GM21786 (cell line): ENCODE data around the gene FGD6.
"Not testable (repeated sequence)": the region's sequence is repeated elsewhere in the genome, so short reads cannot be mapped to it uniquely, and the experiment has no call there.

Experiments
- ATAC-seq: cut with Tn5 transposase; IDR thresholded peaks from one replicate; pipeline ENCODE4 v1.9.1; 2021; ENCODE audit not compliant: unreplicated experiment

FGD6 gene

DNA sequence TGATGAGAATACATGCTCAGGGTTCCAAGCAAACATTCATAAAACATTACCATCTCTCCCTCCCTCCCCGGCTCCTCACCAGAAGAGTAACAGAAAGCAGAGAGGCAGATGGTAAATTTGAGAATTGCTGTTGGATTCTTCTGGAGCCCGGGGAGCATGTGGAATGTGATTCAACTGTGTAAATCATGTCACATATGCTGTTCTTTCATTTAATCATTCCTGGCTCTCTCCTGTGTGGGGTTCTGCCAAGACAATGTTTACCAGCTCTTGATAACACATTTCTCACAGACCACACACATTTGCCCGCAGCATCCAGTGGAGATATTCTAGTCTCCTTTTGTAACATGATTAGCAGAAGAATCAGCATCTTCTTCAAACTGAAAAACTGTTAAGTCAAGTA lies 120.4 kb downstream of the FGD6 start:
- ATAC-seq: no peak

DNA sequence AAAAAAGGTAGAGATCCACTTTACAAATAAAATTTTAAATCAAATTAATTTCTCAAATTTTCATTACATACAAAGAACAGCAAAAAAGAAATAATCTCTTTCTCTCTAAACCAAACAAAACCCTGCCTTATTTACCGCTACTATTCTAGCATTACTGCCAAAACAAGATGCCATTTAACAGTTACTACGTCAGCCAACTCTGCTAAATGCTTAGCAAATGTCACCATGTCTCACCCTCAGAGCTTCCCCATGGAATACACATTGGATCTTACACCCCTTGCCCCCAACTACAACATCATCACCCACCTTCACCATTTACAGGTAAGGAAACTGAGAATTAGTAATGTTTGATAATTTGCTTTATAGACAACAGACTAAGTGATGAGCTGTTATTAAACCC lies 120.9 kb downstream of the FGD6 start:
- no peak for ATAC-seq

DNA sequence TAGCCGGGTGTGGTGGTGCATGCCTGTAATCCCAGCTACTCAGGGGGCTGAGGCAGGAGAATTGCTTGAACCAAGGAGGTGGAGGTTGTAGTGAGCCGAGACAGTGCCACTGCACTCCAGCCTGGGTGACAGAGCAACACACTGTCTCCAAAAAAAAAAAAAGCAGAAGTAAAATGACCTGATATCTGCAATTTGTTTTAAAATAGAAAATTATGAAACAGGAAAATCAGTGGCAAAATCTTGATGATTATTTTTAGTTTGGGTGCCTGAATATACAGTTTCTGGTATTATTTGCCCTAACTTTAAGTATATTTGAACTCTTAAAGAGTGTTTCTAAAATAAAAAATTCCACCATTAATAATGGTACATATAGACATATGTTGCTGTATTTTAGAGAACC lies 121.4 kb downstream of the FGD6 start:
- ATAC-seq: not testable (repeated sequence)

DNA sequence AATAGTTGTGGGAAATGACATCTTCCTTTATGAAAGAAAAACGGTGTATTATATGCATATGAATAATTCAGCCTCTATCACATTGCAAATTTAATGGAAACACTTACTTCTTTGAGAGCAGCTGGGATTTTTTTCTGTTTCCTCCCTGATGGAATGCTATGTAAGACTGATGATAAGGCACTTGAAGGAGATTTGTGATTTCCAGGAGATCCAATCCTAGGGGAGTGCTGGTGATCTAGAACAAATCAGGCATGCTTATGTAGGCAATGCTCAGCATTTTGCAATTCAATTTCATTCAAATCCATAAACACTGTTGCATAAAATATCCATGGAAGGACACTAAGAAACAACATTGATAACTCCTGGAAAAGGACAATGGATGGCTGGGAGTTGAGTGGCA lies 127.8 kb downstream of the FGD6 start:
- ATAC-seq: no peak

DNA sequence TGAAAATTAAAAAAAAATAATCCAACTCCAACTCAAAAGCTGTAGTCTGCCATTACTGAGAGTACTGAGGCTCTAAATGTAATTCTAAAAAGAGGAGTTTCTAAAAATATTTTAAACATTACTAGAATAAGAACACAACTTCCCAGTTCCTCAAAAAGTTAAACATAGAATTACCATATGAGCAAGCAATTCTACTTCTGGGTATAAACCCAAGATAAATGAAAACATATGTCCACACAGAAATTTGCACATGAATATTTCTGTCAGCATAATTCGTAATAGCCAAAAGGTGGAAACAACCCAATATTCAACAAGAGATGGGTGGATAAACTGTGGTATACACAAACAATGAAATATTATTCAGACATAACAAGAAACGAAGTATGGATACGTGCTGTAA lies 128.9 kb downstream of the FGD6 start:
- ATAC-seq: peak; percentile 76

DNA sequence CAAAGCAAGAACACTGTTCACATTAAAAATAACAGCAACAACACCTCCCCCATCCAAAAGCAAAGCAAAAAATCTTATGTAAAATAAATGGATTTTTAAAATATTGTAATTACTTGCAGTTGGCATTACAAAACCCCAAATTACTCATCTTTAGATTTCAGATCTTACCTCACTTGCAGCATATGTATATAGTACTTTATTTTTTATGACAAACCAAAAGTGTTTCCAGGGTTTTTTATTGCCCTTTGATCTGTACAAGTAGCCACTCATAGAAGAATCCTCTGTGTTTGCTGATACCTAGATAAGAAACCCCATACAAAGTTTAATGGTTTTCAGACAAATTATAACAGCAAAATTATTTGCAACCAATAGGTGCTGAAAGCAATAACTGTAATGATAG lies 131.7 kb downstream of the FGD6 start:
- ATAC-seq: no peak

DNA sequence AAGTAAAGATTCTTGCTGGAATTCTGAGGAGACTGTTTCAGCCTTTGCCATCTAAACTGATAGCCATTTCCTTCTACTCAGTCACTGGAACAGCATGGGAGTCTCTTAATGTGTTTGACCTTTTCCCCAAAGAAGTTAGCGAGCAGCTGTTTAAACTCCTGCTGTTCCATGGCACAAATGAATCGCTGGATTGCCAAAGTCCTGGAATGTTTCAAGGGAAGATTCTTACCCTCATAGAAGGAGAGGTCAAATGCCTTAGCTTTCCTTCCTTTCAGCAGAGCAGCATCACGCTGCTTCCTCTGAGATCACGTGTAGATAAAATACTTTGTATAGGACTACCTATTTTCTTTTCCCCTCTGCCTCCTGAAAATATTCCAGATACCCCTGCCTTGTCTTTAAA lies 133.3 kb downstream of the FGD6 start:
- no peak for ATAC-seq

DNA sequence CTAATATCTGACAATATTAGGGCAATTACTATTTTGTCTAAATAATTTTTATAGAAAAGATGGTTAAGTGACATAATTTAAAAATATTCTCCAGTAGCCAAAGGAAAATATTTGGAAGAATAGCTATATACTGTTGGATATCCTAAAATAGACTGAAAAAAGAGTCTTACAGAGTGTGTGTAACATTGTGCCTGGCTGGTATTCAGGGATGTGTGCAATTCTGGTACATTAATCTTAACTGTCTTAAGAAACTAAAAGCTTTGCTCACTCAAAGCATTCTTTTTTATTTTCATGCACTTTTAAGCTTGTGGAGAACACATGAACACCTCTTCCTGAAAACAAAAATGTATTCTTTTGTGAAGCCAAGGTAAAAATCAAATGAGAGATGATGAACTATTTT lies 133.8 kb downstream of the FGD6 start:
- ATAC-seq: no peak

DNA sequence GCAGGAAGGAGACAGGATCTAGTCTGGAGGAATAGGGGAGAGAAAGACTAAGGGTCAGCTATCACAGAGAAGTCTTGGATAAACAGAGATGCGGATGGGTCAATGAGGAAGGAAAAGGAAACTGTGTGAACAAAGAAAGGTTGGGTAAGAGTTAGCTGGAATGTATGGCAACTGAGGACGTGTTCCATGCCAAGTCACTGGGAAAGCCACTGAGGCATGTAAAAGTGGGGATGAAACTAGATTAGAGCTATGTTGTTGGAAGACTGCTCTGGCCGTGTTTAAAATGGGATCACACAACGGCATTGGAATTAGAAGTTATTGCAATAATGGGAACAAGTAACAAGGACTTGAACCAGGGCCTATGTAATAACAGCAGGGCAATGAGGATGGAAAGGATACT lies 139.9 kb downstream of the FGD6 start:
- ATAC-seq: no peak

DNA sequence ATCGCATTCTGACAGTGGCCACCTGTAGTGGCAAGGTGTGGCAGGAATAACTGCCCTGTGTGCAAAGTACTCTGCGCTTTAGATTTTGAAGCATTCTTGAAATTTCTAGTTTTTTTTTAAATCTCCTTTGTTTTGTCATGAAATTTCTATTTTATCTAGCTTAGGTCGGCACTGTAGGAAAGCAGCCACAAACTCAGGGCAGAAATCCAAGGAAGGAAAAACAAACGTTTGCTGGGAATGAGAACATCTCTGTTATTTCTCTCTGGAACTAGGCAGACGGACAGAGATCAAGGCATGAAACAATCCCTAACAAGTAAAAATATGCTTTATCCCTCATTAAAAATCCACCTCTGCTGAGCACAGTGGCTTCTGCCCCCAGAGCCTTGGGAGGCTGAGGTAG lies 142.5 kb downstream of the FGD6 start:
- no peak for ATAC-seq

DNA sequence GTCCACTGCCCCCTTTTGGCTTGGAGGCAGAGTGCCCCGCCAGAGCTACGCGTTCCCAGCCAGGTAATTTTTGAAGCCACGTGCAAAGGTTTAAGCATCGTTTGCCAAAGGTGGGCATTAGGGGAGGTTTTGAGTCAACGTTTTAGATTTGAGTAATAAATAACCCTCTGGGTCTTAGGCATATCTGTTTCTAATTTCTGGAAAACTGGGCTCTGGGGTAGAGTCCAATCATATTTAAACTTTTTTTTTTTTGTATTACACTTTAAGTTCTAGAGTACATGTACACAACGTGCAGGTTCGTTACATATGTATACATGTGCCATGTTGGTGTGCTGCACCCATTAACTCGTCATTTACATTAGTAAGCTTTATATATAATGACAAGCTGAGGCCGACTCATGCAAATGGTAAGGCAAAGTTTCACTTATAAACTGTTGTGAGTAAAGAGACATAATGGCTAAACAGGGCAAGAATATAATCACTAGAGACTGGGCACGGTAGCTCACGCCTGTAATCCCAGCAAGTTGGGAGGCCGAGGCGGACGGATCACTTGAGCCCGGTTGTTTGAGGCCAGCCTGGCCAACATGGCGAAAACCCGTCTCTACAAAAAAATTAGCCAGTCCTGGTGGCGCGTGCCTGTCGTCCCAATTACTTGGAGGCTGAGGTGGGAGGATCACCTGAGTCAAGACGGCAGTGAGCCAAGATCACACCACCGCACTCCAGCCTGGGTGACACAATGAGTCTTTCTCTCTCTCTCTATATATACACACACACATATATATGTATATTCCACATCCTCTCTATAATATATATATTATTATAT lies 143.4 kb downstream of the FGD6 start:
- no peak for ATAC-seq

DNA sequence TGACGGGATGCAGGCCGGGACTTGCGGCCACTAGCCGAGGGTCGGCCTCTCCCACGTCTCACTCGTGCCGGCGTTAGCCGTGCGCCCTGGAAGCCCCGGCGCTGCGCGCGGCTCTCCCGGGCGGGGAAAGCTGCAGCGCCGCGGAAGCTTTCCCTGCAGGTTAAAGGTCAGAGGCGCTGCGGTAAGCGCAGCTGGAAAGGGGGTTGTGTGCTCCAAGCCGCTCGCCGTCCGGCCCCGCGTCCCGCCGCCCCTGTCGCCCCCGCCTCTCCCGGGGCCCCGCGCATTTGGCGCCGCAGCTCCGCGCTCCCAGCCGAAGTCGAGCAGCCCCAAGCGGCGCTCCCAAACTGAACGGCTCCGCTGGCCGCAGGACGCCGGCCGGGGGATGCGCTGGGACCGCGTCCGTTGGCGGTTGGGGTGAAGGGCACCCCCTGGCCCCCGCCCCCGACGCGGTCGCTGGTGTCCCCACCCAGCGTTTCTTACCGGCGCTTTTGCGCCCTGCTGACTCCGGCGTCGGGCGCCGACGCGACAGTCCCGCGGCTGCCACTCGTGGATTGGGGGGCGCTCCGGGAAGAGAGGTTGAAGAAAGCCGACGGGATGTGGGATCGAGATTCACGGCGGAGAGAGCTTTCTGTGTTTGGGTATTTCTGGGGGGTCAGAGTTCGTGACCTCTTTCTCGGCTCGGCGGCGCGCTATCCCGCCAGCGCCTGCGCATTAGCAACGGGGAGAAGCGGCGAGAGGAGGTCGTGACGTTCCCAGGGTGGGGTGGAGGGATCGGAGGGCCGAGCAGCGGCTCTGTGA lies 144.2 kb downstream of the FGD6 start, which contains the start of gene NR2C1:
Gene NR2C1, minus strand, starts transcription at position 719 of the 798 bp plus-strand sequence. CDS start 6,234 bp downstream, outside the sequence.
- ATAC-seq: peak; percentile 92

DNA sequence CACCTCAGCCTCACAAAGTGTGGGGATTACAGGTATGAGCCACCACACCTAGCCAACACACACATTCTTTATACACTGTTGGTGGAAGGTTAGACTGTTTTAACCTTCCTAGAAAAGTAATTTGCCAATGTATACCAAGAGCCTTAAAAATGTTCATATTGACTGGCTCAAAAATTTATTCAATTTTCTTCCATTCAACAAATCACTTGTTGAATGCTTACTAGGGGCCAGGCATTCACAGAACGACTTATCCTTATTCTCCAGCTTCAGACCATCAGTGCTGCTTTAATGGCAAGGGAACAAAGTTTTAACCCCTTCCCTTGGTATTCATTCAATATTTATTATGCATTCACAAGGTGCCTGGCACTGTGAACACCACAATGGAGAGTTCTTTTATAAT lies 146.9 kb downstream of the FGD6 start:
- ATAC-seq: no peak

DNA sequence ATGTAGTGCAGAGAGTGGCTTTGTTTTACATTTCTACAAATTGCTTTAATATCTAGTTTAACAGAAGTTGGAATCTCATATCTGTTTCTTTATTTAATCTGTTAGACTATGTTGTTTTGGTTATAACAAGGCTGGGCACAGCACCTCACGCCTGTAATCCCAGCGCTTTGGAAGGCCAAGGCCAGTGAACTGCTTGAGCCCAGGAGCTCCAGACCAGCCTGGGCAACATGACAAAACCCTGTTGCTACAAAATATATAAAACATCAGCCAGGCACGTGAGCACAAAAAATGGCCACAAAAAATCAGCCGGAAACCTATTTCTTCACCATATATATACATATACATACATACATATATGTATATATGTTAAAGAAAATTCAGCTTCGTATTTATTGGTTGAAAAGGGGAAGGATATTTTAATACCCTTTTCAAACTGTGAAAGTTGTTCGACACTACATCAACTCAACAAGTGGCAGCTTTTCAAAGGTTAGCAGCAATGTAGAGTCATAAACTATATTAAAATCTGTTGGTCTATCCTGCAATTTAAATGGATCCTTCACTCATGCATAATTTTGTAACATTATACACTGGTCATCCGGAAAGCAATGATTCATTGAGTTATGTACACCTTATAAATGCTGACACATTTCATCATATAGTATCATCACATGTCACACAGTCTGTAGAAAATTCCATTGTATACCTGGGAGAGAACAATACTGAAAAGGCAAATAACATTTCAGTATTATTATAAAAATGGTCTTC lies 151.0 kb downstream of the FGD6 start:
- no peak for ATAC-seq

DNA sequence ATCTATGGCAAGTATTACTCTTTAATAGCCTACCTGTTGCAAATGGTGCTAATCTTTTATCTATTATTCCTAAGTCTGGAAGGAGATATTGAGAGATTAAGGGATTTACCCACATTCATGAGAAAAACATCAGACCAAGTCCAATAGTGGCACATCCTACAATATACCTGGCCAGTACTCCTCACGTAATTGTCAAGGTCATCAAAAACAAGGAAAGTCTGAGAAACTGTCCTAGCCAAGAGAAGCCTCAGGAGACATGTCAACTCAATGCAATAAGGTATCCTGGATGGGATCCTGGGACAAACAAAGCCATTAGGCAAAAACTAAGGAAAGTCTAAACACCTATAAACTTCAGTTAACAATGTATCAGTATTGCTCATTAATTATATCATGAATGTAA lies 156.3 kb downstream of the FGD6 start:
- ATAC-seq: no peak

DNA sequence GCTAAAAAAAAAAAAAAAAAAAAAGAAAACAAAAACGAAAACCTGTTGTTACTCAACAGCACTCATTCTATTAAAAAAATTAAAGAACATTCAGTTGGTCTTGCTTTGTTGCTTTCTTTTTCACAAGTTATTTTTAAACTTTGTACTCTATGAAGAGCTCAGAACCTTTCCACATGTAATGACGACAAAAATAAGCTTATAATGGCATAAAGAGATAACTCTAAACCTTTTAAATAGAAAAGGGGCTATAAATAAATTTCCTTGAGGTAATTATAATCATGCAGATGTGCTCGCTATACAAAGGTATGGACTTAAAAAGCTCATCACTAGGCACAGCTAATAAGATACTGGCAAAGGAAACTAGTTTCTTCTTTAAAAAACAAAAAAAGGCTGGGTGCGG lies 157.3 kb downstream of the FGD6 start:
- no peak for ATAC-seq

DNA sequence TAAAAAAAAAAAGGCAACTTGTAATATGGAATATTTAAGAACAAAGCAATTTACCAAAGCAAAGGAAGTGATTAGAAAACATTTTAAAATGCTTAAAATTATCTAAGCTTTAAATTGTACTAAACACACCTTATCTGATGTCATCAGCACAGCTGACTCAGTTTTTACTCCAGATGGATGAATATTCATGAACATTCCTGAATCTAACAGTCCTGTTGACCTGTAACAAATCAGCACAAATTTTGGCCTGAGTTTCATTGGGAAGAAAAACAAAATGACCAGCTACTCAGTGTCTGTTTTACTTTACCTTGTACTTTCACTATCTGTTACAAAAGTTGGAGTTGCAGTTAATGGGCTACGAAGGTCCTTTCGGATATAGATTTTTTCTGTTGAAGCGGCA lies 159.8 kb downstream of the FGD6 start:
- no peak for ATAC-seq

DNA sequence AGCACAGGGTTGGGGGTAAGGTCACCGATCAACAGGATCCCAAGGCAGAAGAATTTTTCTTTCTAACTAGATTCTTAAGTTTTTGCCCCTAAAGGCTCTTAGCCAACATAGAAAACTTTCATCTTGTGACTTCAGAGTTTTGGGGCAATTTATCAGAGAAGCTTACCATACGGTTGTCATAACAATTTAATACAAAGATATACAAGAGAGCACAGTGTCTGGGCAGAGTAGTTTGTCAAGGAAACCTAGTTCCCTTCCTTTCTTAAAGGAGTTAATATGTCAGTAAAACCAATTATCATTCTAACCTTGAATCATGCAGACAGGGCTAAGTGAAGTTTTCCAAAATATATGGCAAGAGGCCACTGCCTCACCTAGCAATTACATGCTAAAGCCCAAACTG lies 162.2 kb downstream of the FGD6 start:
- no peak for ATAC-seq

DNA sequence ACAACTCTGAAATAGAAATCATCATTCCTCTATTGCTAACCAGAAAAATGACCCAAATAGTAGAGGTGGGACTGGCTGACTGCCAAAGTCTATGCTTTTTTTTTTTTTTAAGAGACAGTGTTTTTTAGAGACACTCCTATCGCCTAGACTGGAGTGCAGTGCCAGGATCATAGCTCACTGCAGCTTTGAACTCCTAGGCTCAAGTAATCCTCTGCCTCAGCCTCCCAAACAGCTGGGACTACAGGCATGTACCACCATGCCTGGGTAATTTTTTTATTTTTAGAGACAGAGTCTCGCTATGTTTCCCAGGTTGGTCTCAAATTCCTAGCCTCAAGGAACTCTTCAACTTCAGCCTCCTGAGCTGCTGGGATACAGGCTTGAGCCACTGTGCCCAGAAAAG lies 163.1 kb downstream of the FGD6 start:
- no peak for ATAC-seq

DNA sequence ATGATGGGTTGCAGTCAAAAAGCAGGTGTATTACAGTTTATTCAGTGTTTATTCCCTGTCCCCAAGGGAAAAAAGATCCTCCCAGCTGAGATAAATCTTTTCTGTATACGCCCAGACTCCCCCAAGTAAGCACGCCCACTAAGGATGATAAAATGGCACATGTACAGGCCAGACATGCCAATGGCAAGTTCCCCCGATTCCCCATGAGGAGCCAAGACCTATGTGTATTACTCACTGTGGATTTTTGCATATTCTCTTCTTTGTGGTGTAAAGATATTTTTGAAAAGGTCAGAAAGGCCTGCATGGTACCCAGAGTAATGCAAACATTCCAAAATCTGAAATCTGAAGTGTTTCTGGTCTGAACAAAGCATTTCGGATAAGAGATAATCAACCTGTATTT lies 166.0 kb downstream of the FGD6 start:
- no peak for ATAC-seq

DNA sequence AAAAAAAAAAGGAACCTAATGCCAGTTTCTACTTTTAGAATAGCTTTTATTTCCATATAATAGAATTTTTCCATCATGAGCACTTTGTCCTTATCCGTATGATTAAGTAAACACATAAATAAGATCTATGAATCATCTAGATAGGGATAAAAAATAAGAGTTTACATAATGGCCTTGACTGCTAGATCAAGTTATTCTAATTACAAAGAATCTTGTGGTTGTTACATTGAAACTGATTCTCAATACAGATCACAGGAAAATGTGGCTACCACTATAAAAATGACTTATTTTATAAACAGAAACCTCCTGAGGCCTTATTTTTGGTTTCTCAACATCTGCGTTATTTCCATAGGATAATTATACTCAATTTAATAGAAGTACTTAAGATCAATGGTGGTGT lies 179.4 kb downstream of the FGD6 start:
- no peak for ATAC-seq

DNA sequence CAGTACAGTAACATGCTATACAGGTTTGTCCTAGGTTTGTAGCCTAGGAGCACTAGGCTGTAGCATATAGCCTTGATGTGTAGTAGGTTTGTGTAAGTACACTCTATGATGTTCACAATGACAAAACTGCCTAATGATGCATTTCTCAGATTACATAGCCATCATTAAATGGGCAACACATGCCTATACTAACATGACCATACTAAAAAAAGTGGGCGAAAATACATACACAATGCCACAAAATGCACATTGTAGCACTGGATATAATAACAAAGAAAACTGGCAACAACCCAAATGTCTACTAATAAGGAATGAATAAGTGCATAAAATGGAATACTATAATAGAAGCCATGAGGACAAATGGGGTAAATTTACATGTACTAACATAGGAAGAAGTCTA lies 182.5 kb downstream of the FGD6 start:
- no peak for ATAC-seq
